Measurements from ENCODE around the gene CELF3. TPM values are rescaled to one million over a fixed set of nuclear protein-coding genes. Genes with fewer than 3 reads are reported as not detected.

The CELF3 gene
- total RNA-seq, 1 experiment from 2014 or later: 0.07 TPM

GRCh38 chr1:151720554-151720953, 4.0 kb upstream of the CELF3 start:
- no peaks in the 10 kb centered on the region for H4K20me1 ChIP-seq (ENCODE audit: low read length)
- H3K4me2 ChIP-seq (ENCODE audit: low read length): 0 out of 2 replicates have a peak overlapping the region, but pooled peaks have one; percentile 11
- H3K27ac ChIP-seq (ENCODE audit: low read length): no peak overlapping the region
- H3K79me2 ChIP-seq (ENCODE audit: low read length): no peaks in the 10 kb centered on the region
- no peak overlapping the region for H2AFZ ChIP-seq (ENCODE audit: low read length)
- H3F3A ChIP-seq (ENCODE audit: low read length, unreplicated experiment): peaks cover 3% of the 10 kb centered on the region
- DNase-seq (no peak), ATAC-seq (no peak)
- H3K4me1 ChIP-seq (ENCODE audit: insufficient read depth, low read length): peaks cover 15% of the 10 kb centered on the region
- POLR2A ChIA-PET (ENCODE audit: unreplicated experiment): interaction anchor here (0.7 kb wide), 1 partner anchor 68 kb away, joined by 3 read pairs; no protein-coding TSS in a partner anchor
- no peaks in the 10 kb centered on the region for H3K36me3 ChIP-seq (ENCODE audit: low read depth, low read length)
- intact Hi-C loops (cut with micrococcal nuclease): no loop called here
- no peaks in the 10 kb centered on the region for H3K9me2 ChIP-seq (replicated peaks; ENCODE audit: low read length)
- peaks cover 3% of the 10 kb centered on the region; the same call in 1 of the 2 replicates for H3K27me3 ChIP-seq (ENCODE audit: low read length)
- no peak overlapping the region for H3K9ac ChIP-seq (ENCODE audit: low read length)
- CTCF ChIA-PET: no interaction called here
- no peak for TF ChIP-seq EZH2phosphoT487 (IDR thresholded peaks at IDR 0.05; ENCODE audit: borderline replicate concordance, low read length)
- no peak for TF ChIP-seq CTCF (conservative IDR thresholded peaks at IDR 0.05; ENCODE audit: low read depth, low read length)
- TF ChIP-seq EZH2 (IDR thresholded peaks at IDR 0.05; ENCODE audit: low read length, unreplicated experiment): no peak
- H3K4me3 ChIP-seq (ENCODE audit: low read length): no peak overlapping the region
- BruUV-seq (replicated peaks): no TSS peak
- no peaks in the 10 kb centered on the region for H3K9me3 ChIP-seq (ENCODE audit: low read length)

GRCh38 chr1:151720125-151720524, 3.5 kb upstream of the CELF3 start:
- POLR2A ChIA-PET (ENCODE audit: unreplicated experiment): interaction anchor here (0.7 kb wide), 1 partner anchor 67 kb away, joined by 3 read pairs; no protein-coding TSS in a partner anchor
- TF ChIP-seq EZH2 (IDR thresholded peaks at IDR 0.05; ENCODE audit: low read length, unreplicated experiment) (no peak), CTCF (conservative IDR thresholded peaks at IDR 0.05; ENCODE audit: low read depth, low read length) (no peak), EZH2phosphoT487 (IDR thresholded peaks at IDR 0.05; ENCODE audit: borderline replicate concordance, low read length) (no peak)

GRCh38 chr1:151718666-151719065, 2.1 kb upstream of the CELF3 start:
- no TSS peak for BruUV-seq (replicated peaks)
- intact Hi-C loops (cut with micrococcal nuclease): no loop called here

More at GRCh38 chr1:151720125-151720524, 3.5 kb upstream of the CELF3 start:
- H3K79me2 ChIP-seq (ENCODE audit: low read length): no peaks in the 10 kb centered on the region
- CTCF ChIA-PET: no interaction called here
- intact Hi-C loops (cut with micrococcal nuclease): no loop called here
- no peak overlapping the region for H3K4me2 ChIP-seq (ENCODE audit: low read length)
- no TSS peak for BruUV-seq (replicated peaks)
- H3K9me3 ChIP-seq (ENCODE audit: low read length): no peaks in the 10 kb centered on the region
- H3K4me3 ChIP-seq (ENCODE audit: low read length): no peak overlapping the region
- H3F3A ChIP-seq (ENCODE audit: low read length, unreplicated experiment): peaks cover 3% of the 10 kb centered on the region
- H3K9me2 ChIP-seq (replicated peaks; ENCODE audit: low read length): no peaks in the 10 kb centered on the region
- H4K20me1 ChIP-seq (ENCODE audit: low read length): no peaks in the 10 kb centered on the region
- H3K27me3 ChIP-seq (ENCODE audit: low read length): peaks cover 3% of the 10 kb centered on the region; the same call in 1 of the 2 replicates
- H3K9ac ChIP-seq (ENCODE audit: low read length): no peak overlapping the region
- H3K4me1 ChIP-seq (ENCODE audit: insufficient read depth, low read length): peaks cover 15% of the 10 kb centered on the region
- H3K27ac ChIP-seq (ENCODE audit: low read length): no peak overlapping the region
- DNase-seq (no peak), ATAC-seq (no peak)
- H3K36me3 ChIP-seq (ENCODE audit: low read depth, low read length): no peaks in the 10 kb centered on the region
- H2AFZ ChIP-seq (ENCODE audit: low read length): no peak overlapping the region

More at GRCh38 chr1:151718666-151719065, 2.1 kb upstream of the CELF3 start:
- H3F3A ChIP-seq (ENCODE audit: low read length, unreplicated experiment): peaks cover 2% of the 10 kb centered on the region
- H4K20me1 ChIP-seq (ENCODE audit: low read length): no peaks in the 10 kb centered on the region
- no peaks in the 10 kb centered on the region for H3K9me2 ChIP-seq (replicated peaks; ENCODE audit: low read length)
- TF ChIP-seq EZH2 (IDR thresholded peaks at IDR 0.05; ENCODE audit: low read length, unreplicated experiment) (no peak), CTCF (conservative IDR thresholded peaks at IDR 0.05; ENCODE audit: low read depth, low read length) (no peak), EZH2phosphoT487 (IDR thresholded peaks at IDR 0.05; ENCODE audit: borderline replicate concordance, low read length) (no peak)
- H2AFZ ChIP-seq (ENCODE audit: low read length): no peak overlapping the region
- no peak overlapping the region for H3K9ac ChIP-seq (ENCODE audit: low read length)
- CTCF ChIA-PET: no interaction called here
- H3K27me3 ChIP-seq (ENCODE audit: low read length): peaks cover 3% of the 10 kb centered on the region; the same call in 1 of the 2 replicates
- peaks cover 5% of the 10 kb centered on the region for H3K4me1 ChIP-seq (ENCODE audit: insufficient read depth, low read length)
- ATAC-seq (no peak), DNase-seq (no peak)
- no peak overlapping the region for H3K4me3 ChIP-seq (ENCODE audit: low read length)
- no peak overlapping the region for H3K27ac ChIP-seq (ENCODE audit: low read length)
- no peaks in the 10 kb centered on the region for H3K9me3 ChIP-seq (ENCODE audit: low read length)
- H3K4me2 ChIP-seq (ENCODE audit: low read length): no peak overlapping the region
- POLR2A ChIA-PET (ENCODE audit: unreplicated experiment): interaction anchor here (0.6 kb wide), 1 partner anchor 103 kb away, joined by 8 read pairs; no protein-coding TSS in a partner anchor
- no peaks in the 10 kb centered on the region for H3K36me3 ChIP-seq (ENCODE audit: low read depth, low read length)
- no peaks in the 10 kb centered on the region for H3K79me2 ChIP-seq (ENCODE audit: low read length)

Data from PC-3 (cell line).